ENCODE results near the gene MRGPRF.
"Not testable (repeated sequence)": the region's sequence is repeated elsewhere in the genome, so short reads cannot be mapped to it uniquely, and the experiment has no call there.

Gene MRGPRF

DNA sequence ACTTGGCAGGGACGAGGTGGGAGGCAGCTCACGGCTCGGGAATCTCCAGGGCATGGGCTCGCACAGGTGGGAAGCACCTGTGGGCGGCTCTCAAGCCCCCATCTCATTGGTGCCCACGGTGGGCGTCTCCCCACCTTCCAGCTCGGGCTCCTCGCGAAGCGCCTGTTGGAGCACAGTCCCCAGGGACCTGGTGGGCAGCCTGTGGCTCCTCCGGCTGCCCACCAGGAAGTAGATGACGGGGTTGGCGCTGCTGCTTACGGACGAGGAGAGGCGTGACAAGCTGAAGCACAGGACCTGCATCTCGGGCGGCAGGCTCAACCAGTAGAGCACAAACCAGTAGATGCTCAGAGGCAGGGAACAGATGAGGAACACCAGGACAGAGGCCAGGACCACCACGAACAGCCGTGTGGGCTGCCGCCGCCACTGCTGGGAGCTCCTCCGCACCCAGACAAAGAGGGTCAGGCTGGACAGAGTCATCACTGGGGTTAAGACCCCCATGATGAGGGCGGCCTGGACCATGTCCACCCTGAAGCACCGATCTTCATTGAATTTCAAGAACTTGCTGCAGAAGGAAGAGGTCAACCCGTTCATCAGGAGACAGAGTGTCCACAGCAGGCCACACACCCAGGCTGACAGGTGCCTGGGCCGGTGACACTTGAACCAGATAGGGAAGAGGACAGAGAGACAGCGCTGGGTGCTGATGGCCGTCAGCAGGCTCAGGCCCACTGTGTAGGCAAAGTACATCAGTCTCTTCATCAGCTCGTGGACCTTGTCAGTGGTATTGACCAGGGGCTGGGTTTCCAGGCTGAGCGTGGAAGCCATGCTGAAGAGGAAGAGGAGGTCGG, 32.9 kb downstream of the MRGPRF start:
- no peak for DNase-seq

DNA sequence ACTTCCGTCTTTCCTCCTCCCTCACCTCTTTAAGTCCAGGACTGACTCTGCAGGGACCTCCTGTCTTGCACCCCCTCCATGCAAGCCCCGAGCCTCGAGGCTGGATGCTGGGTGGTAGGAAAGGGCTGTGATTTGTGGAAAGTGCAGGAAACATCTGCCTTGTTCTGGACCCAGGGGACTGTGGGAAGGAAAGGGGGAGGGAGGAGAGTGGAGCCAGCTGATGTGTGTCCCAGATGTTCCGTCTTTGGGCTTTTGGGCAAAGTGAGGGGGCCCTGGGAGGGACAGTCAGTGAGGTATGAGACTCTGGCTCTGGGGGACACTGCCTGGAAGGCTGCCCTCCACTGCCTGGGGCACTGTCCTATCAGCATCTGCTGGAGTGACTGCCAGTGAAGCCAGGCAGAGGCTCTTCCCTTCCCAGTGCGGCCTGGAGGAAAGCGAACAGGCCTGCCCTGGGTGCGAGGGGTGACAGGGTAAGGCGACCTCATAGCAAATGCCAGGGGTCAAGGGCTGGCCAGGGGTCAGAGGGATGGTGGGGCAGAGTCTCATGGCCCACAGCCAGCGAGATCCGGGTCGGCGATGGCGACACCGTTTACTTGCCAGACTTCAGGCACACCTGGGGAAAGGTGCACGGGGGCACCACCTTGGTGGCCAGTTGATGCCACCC, 34.0 kb downstream of the MRGPRF start:
- DNase-seq: no peak

DNA sequence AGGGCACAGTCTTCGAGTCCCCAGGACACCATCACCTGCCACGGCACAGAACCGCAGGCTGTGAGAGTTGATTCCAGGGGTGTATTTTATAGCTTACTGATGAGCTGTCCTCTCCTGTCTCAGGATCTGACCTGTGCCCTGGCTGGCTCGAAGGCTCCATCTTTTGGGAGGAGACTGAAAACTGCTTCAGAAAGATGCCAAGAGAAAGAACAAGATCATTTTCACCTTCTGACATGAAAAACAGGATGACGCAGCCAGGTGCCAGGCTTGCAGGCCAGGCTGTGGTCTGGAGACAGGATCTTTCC, 34.5 kb downstream of the MRGPRF start:
- DNase-seq: no peak

DNA sequence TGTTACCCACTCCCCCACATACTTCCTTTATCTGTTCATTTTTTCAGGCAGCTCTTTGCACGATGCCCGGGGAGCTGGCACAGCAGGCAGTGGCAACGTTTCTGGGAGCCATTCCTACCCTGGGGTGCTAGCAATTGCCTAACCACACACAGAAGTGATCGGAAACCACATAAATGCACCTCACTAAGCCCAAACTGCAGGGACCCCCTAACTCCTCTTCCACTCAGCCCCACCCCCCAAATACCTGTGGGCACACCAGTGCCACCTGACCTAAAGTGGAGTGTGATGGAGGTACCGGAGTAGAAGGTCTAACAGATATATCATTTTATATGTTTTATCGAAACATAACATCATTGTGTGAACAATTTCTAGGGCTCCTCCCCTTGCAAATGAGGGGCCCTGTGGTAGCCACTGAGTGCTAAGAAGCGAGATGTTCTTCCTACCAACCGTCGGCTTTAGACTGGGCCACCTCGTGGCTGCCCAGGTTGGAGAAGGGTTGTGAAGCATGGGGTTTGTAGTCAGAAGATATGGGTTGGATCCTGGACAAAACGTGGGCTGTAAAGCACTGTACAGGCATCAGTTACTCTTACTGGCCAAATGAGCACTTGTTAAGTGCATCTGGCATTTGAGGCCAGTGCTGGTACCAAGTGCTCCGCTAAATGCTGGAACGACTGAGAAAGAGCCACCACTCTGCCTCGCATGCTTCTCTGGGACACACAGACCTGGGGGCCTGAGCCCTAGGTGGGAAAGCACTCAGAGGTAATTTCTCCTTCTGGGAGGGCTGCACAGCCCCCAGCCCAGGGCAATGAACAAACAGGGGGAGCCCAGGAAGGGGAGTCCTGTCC, 35.0 kb downstream of the MRGPRF start:
- no peak for DNase-seq

DNA sequence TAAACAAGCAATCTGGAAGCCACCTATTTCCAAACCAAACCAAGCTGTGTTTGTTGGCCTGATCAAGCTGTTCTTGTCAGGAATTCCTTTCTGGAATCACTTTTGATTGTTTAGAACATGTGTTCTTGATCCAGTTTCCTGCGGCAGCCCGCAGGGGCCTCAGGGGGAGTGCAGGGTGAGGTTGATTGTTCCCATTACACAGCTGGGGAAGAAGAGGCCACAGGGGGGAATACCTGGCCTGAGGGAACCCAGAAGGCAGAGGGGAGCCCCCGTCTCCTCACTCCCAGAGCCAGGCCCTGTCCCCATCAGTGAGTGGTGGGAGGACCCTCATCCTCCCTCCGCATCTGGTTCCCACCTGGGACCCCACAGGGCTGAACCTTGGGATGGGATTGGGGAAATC, 36.5 kb downstream of the MRGPRF start:
- no peak for DNase-seq

DNA sequence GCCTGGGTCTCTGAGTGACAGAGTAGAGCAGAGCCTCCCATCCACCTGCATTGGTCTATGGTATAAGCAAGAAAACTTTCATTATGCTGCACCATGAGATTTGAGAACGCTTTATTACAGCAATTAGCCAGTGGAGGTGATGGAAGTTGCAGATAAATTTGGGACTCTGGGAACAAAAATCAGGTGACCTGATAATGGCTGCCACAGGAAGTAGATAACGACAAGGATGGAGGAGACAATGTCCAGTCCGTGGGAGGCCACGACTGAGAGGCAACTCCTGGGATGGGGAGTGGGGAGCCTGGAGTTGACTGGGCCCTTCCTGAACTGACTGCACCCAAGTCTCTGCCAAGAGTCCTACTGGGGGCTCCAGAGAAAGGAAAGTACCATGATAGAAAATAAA, 37.0 kb downstream of the MRGPRF start:
- no peak for DNase-seq

DNA sequence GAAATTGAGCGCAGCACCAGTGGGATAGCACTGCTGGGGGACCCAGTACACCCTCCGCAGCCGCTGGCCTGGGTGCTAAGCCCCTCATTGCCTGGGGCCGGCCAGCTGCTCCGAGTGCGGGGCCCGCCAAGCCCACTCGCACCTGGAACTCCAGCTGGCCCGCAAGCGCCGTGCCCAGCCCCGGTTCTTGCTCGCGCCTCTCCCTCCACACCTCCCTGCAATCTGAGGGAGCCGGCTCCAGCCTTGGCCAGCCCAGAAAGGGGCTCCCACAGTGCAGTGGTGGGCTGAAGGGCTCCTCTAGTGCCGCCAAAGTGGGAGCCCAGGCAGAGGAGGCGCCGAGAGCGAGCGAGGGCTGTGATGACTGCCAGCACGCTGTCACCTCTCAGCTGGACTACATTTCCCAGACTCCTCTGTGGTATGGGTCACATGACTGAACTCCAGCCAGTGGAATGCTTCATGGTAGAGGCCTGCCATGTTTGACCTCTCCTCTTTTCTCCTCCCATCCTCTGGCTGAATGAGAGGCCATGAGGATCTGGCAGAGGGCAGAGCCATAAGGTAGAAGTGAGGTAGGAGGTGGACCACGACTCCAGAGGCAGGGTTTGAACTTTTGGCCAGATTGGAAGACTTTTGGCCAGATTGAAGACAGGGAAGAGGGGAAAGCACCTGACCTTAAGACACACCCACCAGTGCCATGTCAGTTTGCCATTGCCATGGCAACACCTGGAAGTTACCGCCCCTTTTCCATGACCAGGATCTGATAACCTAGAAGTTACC, 38.4 kb downstream of the MRGPRF start:
- DNase-seq: no peak

DNA sequence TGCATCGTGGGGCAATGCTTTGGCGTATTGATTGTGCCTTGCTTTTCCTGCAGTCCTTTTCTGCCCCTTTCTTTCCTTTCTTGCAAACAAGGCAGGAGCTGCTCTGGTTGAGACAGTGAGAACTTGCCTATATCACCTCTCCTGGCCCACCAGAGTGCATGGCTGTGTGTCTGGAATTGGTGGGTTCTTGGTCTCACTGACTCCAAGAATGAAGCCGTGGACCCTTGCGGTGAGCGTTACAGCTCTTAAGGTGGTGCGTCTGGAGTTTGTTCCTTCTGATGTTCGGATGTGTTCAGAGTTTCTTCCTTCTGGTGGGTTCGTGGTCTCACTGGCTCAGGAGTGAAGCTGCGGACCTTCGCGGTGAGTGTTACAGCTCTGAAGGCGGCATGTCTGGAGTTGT, 39.3 kb downstream of the MRGPRF start:
- DNase-seq: not testable (repeated sequence)

DNA sequence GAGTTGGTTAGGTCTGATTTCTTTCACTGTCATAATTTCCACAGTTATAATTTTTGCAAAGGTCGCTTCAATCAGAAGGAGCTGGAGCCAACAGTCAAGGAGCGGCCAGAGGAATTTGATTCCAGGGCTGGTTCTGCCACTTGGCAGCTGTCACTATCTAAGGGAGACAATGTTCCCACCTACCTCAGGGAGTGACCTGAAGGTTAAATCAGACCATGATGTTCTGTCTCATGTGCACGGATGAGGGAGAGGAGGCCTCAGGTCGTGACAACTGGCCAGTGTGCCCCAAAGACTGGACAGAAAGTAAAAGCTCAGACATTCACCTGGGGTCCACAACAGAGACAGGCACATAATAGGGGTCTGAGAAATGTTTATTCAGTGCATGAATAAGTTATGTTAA, 39.8 kb downstream of the MRGPRF start:
- no peak for DNase-seq

DNA sequence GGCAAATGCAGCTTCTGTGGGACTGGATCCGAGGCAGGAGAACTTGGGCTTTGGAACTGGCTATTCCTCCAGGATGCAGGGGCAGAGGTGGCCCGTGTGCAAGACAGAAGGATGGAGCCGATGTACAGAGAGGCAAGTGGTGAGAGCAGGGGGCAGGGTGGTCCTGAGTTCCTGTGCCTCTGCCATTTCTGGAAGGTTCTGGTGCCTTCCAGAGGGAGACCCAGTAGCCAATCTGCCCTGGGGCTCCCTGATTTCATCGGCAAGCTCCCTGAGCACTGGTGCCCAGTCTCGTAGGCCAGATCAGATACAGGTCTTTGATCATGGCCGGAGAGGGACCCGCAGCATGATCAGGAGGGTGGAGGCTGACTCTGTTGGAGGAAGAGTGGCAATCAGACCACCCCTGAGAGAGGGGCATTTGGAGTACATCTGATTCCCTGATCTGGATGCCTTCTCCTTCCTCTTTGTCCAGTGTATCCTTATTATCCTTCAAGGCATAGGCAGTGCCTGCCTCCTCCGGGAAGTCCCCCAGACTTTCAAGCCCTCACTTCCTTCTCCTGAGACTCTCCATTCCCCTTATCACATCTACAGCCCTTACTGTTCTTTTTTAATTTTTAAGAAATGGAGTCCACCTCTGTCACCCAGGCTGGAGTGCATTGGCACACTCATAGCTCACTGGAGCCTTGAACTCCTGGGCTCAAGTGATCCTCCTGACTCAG, 42.0 kb downstream of the MRGPRF start:
- no peak for DNase-seq

DNA sequence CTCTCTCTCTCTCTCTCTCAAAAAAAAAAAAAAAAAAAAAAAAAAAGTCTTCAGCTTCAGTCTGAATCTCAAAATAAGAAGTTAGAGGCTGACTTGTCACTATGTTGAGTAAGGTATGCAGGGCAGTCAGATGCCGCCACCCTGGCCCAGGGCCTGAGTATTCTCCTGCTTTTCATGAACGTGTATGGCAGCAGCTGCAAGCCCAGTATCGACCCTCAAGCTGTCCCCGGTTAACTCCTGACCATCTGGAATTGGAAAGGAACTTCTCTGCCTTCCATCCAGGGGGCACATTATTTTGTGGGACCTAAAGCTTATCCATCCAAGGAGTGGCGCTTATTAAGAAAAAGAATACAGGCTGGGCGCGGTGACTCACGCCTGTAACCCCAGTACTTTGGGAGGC, 43.7 kb downstream of the MRGPRF start:
- no peak for DNase-seq

DNA sequence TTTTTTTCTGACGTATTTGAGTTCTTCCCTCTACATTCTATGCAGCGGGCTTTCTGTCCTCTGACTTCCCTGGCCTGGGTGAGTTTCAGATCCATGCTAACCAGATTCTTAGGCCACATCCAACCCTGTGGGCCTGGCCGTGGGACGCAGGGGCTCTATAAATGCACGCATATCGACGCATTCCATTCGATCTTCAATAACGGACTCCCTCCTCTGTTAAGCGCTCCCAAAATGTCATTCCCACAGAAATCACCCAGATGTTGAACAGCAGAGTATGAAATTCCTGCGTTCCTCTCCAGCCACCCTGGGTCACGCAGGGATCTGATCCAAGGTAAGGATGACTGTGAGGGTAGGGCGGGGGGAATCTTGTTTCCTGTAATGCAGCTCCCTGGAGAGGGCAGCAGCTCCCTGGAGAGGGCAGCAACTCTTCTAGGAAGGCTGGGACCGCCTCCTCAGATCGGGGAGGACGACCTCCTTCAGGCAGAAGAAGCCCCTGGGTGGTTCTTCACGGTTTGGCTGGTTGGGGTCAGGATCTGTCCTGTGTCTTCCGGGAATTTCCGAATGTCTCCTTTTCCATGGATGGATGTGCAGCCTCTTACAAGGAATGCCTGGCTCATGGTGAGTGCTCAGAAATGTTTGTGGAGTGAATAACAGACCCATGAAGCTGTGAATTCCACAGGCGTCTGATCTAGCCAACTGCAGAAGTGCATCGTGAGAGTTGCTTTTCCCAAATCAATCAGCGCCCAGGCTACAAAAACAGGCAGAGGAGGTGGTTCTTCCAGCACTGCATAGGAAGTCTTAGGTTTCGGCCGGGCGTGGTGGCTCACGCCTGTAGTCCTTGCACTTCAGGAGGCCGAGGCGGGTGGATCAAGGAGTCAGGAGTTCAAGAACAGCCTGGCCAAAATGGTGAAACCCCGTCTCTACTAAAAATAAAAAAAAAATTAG, 44.5 kb downstream of the MRGPRF start:
- DNase-seq: no peak

DNA sequence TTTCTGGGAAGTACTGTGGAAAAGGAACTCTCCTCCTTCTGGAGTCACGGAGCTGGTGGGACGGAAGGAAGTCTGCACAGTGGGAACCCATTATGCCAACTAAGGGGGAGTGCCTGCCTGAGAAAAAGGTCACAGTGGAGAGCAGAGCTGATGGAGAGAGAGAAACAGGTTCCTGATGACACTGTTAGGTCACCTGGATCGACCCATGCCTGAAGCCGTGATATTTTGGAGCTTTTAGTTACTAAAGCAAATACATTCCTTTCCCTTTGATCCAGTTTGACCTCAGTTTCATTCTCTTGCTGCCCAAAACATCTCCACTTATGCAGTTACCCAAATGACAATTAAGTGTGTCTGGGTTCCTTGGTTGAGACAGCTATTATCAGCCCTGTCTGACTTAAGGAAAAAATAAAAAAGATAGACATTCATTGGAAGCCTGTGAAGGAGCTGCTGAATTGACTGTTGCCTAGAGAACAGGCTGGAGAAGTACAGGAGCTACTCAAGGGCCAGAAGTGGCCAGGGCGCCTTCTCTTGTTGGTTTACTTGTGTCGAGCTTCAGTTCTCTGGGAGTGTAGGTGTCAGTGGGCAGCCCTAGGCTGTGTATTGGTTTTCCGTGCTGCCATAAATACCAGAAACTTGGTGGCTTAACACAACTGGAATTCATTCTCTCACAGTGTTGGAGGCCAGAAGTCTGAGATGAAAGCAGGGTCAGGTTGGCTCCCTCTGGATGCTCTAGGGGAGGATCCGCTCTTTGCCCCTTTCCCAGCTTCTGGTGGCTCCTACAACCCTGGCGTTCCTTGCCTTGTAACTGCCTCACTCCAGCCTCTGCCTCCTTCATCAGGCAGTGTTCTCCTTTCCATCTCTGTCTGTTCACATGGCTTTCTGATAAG, 45.9 kb downstream of the MRGPRF start:
- DNase-seq: no peak

DNA sequence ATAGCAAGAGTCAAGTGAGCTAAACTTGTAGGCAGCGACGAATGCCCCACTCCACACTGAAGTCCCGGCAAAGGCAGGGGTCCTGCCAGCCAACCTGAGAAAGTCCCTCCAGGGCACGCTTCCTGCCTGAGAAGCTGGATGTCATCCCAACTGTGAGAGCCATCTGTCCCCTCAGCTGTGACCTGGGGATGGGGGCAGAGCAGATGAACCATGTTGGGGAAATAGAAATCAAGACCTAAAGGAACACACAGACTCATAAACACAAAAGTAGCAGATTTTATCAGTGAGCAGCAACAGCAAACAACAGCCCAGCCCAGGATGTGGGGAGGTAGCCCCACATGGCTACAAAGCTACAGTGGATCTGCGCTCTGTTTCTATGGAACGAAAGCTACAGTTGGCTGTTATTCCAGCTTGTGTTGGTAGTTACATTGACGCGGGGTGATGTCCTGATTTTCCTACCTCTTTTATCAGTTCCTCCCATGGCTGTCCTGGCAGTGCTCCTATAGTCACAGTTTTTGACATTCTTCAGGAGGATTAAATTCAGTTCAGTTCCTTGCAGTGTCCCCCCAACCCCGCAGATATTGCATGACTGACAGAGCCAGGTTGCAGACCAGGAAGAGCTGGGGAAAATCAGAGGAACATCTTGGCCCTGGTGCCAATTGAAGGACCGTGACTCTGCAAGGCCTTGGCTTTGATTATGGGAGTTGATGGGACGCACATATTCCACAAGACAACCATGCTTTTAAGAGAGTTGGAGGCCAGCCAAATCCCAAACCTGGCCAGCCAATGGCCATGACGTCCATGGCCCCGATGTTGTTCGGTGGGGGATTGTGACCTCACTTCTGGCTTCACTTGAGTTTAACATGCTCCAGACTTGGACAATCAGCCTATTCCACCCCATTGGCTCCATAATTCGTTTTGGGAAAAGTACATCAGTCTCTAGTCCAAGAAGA, 46.9 kb downstream of the MRGPRF start:
- DNase-seq: no peak

DNA sequence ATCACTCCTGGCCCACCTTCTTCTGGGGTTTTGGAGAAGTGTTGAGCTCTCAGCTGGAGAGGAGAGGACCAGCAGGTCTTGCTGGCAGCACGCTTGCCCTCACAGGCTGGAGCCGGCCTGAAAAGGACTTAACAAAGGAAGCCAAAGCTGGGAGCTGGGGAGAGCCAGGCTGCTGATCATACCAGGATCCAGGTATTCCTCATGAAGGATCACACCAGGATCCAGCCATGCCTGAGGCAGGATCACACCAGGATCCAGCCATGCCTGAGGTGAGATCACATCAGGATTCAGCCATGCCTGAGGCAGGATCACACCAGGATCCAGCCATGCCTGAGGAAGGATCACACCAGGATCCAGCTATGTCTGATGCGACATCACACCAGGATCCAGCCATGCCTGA, 49.3 kb downstream of the MRGPRF start:
- no peak for DNase-seq

DNA sequence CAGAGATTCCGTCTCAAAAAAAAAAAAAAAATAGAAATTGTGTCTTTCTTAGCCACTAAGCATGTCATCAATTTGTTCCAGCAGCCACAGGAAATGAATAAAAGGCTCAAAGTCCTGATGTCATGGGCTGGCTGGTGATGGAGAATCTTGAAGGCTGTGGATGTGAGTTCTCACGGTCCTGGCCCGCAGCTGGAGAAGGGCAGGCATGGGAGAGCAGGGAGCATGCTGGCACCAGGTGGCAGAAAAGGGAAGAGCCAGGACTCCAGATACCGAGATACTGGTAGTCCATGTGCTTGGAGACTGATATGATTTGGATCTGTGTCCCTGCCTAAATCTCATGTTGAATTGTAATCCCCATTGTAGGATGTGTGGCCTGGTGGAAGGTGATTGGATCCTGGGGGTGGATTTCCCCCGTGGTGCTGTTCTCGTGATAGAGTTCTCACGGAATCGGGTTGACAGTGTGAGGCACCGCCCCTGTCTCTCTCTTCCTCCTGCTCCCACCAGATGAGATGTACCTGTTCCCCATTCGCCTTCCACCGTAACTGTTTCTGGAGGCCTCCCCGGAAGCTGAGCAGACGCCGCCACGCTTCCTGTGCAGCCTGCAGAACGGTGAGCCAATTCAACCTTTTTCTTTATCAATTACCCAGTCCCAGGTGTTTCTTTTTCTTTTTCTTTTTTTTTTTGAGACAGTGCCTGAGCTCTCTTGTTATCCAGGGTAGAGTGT, 50.4 kb downstream of the MRGPRF start:
- no peak for DNase-seq

DNA sequence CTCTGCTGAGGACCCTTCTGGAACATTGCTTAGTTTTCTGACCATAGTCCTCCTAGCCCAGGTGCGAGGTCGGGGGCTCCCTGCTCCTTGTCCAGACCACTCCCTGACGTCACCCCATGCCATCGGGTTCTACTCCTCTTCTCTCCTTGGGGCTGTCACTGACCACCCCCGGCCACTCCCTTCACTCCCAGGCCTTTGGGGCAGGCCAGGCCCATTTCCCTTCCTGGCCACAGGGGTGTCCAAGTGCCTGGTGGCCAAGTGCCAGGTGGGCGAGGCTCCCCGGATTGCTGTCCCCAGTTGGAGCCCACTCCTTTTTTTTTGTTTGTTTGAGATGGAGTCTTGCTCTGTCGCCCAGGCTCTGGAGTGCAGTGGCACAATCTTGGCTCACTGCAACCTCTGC, 51.8 kb downstream of the MRGPRF start:
- no peak for DNase-seq

Data from NCI-H69 (cell line).